Bronchial epithelial cell (primary cell): ENCODE measurements around the gene ZNF853. TPM values are rescaled to one million over a fixed set of nuclear protein-coding genes. Genes with fewer than 3 reads are reported as not detected.

Source experiments
- DNase-seq: peaks from one replicate; pipeline ENCODE4 v3.0.0-alpha.2; 2010; ENCODE audit warnings: low read depth
- FAIRE-seq: peaks from 2 replicates; lab custom pipeline; 2011; peaks lifted over from hg19 to GRCh38; lab: Jason Lieb, UNC
- H3K27me3 ChIP-seq: 2 replicates; pipeline ENCODE4 v1.5.1; 2011; ENCODE audit warnings: low read length; ENCODE audit not compliant: control insufficient read depth, insufficient read depth
- H3K36me3 ChIP-seq: 2 replicates; pipeline ENCODE4 v1.5.1; 2011; ENCODE audit warnings: low read length; ENCODE audit not compliant: control insufficient read depth, insufficient read depth
- H3K4me3 ChIP-seq: 2 replicates; pipeline ENCODE4 v1.5.1; 2011; ENCODE audit warnings: mild to moderate bottlenecking, low read depth, low read length, control low read depth
- total RNA-seq: library from RNA; depleted of rRNA; stranded (reverse); fragments of >200 nt; gene quantifications from 2 replicates; pipeline ENCODE4 v1.2.1, GENCODE V29; 2014
- TF ChIP-seq, protein P1 (sequence below): IDR thresholded peaks from 2 replicates; pipeline ENCODE4 v1.5.1; 2011; ENCODE audit warnings: mild to moderate bottlenecking, moderate library complexity, low read length, control low read depth, inconsistent platforms; ENCODE audit not compliant: insufficient read depth, severe bottlenecking

Gene ZNF853
- total RNA-seq, 1 donor from 2014 or later, result 0.53 TPM

DNA sequence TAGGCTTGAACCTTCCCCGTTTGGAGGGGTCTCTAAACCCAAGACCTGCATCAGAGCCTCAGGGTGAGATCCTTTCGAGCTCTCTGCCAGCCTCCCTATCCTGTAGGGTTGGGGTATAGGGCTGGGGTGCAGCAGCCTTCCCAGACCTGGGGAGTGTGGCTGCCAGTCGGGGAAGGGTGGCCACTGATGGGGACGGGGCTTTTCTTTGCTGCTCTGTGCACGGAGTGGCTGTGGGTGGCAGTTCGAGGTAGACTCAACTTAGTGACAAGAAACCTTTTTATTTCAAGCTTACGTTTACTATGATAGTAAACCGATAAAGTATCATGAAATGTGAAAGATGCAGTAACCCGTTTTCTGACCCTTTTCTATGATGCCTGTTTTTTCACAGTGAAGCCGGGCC lies 34.7 kb downstream of the ZNF853 start:
- no peak for FAIRE-seq

DNA sequence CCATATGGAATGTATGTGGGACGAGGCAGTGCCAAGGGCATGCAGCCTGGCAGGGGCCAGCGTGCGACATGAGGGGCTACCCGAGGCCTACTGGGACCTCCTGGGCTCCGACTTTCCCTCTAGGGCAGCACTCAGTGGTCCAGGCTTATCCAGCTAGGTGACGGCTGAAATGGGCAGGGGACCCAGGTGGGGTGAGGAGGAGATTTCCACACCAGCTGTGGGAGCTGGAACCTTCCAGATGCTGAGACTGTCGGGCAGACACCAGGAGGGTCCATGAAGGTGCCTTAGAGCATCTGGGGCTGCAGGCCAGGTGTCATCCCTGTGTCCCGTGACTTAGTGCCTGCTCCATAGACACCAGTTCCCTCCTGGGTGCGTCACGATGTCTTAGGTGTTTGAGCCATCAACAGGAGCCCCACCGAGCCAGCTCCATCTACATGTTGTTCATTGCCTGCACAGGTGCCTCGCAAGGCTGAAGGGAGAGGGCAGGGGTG lies 35.2 kb downstream of the ZNF853 start:
- Histone ChIP-seq H3K4me3 (no peak overlapping the region), H3K36me3 (peaks cover 17% of the 10 kb centered on the region), H3K27me3 (no peaks in the 10 kb centered on the region)
- TF ChIP-seq, protein P1, sequence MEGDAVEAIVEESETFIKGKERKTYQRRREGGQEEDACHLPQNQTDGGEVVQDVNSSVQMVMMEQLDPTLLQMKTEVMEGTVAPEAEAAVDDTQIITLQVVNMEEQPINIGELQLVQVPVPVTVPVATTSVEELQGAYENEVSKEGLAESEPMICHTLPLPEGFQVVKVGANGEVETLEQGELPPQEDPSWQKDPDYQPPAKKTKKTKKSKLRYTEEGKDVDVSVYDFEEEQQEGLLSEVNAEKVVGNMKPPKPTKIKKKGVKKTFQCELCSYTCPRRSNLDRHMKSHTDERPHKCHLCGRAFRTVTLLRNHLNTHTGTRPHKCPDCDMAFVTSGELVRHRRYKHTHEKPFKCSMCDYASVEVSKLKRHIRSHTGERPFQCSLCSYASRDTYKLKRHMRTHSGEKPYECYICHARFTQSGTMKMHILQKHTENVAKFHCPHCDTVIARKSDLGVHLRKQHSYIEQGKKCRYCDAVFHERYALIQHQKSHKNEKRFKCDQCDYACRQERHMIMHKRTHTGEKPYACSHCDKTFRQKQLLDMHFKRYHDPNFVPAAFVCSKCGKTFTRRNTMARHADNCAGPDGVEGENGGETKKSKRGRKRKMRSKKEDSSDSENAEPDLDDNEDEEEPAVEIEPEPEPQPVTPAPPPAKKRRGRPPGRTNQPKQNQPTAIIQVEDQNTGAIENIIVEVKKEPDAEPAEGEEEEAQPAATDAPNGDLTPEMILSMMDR, result no peak
- FAIRE-seq (no peak), DNase-seq (no peak)

More for the DNA sequence above, 34.7 kb downstream of the ZNF853 start:
- H3K27me3 ChIP-seq, result no peaks in the 10 kb centered on the region
- peaks cover 17% of the 10 kb centered on the region for H3K36me3 ChIP-seq
- TF ChIP-seq, protein P1, result no peak
- no peak overlapping the region for H3K4me3 ChIP-seq
- no peak for DNase-seq

DNA sequence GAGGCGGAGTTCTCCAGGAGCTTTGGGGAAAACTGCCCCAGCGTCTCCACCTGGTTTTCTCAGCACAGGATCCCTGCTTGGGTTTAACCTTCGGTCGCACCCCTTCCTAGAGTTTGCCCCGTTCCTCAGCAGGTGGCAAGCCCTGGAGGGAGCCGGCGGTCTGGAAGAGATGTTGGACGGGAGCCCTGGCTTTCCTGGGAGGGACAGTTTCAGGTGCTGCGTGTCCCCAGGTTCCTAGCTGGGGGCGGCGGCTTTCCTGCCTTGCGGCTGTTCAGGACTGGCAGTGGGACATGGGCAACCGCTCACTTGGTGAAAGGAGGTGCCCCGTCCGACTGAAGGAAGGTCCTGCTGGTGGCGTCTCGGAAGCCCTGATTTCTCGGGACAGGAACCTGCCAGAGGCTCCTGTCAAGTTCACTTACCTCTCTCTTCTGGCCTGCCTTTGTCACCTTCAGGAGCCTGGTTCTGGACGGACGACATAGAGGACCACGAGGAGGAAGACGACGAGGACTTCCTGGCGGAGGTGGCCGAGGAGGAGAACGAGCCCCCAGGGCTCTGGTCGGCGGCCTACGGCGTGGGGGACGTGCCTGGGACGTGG lies 36.5 kb downstream of the ZNF853 start:
- no peak overlapping the region for H3K4me3 ChIP-seq
- FAIRE-seq (no peak), DNase-seq (no peak)
- peaks cover 14% of the 10 kb centered on the region for H3K36me3 ChIP-seq
- no peaks in the 10 kb centered on the region for H3K27me3 ChIP-seq
- TF ChIP-seq, protein P1, result no peak

DNA sequence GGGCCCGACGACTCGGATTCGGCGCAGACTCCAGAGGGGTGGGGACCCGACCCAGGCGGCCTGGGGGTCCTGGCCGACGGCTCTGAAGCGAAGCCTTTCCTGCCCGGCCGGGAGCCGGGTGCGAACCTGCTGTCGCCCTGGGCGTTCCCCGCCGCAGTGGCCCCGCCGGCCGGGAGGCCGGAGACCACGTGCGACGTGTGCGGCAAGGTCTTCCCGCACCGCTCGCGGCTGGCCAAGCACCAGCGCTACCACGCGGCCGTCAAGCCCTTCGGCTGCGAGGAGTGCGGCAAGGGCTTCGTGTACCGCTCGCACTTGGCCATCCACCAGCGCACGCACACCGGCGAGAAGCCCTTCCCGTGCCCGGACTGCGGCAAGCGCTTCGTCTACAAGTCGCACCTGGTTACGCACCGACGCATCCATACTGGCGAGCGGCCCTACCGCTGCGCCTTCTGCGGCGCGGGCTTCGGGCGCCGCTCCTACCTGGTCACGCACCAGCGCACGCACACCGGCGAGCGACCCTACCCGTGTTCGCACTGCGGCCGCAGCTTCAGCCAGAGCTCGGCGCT lies 37.1 kb downstream of the ZNF853 start:
- H3K4me3 ChIP-seq, result no peak overlapping the region
- TF ChIP-seq, protein P1, result no peak
- FAIRE-seq, result no peak
- peaks cover 13% of the 10 kb centered on the region for H3K36me3 ChIP-seq
- no peaks in the 10 kb centered on the region for H3K27me3 ChIP-seq
- no peak for DNase-seq

DNA sequence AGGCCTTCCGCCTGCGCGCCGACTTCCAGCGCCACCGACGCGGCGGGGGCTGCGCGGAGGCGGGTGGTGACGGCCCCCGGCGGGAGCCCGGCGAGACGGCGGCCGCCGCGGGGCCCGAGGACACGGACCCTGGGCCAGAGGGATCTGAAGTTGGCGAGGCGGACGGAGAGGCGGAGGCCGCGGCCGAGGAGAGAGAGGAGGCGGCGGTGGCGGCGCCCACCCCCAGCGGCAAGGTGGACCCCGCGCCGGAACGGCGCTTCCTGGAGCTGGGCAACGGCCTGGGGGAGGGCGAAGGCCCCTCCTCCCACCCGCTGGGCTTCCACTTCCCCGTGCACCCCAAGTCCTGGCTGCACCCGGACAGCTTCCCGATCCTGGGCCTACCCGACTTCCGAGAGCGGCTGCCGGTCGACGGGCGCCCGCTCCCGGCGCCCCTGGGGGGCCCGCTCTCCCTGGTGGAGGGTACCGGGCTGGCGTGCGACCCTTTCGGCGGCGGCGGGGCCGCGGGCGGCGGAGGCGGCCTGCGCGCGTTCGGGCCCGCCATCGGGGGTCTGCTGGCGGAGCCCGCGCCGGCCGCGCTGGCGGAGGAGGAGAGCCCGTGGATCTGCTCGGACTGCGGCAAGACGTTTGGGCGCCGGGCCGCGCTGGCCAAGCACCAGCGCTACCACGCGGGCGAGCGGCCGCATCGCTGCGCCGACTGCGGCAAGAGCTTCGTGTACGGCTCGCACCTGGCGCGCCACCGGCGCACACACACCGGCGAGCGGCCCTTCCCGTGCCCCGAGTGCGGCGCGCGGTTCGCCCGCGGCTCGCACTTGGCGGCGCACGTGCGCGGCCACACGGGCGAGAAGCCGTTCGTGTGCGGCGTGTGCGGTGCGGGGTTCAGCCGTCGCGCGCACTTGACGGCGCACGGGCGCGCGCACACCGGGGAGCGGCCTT lies 37.9 kb downstream of the ZNF853 start:
- no peak for FAIRE-seq
- Histone ChIP-seq H3K27me3 (no peaks in the 10 kb centered on the region), H3K36me3 (peaks cover 13% of the 10 kb centered on the region), H3K4me3 (no peak overlapping the region)
- DNase-seq, result no peak
- TF ChIP-seq, protein P1, result no peak
